SK-N-SH (cell line): ENCODE measurements around the gene VASN.

ENCODE experiments used
- ELF1 ChIP-seq: IDR thresholded peaks from 2 replicates; pipeline ENCODE4 v1.4.0; 2012
- EP300 ChIP-seq, 2 experiments: IDR thresholded peaks; 2 replicates each; pipeline versions ENCODE4 v1.4.0 to v1.6.1; 2012; ENCODE audit warnings: borderline replicate concordance in 1 of 2, low read depth in 1 of 2, low read length in 1 of 2
- NFIC ChIP-seq: IDR thresholded peaks from 2 replicates; pipeline ENCODE4 v1.4.0; 2012; ENCODE audit warnings: borderline replicate concordance
- RAD21 ChIP-seq: IDR thresholded peaks from 2 replicates; pipeline ENCODE4 v1.6.1; 2012; ENCODE audit warnings: mild to moderate bottlenecking, low read length
- ZBTB33 ChIP-seq: IDR thresholded peaks from 2 replicates; pipeline ENCODE4 v1.4.0; 2012; ENCODE audit warnings: low read depth, borderline replicate concordance
- TF ChIP-seq, protein P1 (sequence below): fragments of 150-350 bp; IDR thresholded peaks from 2 replicates; pipeline ENCODE4 v1.6.1; 2017; ENCODE audit warnings: antibody characterized with exemption, low read length, low read depth, borderline replicate concordance
- TF ChIP-seq, protein P2 (sequence below): fragments of 200-600 bp; sonication (generic); IDR thresholded peaks from 2 replicates; pipeline ENCODE4 v1.6.1; 2017; ENCODE audit warnings: antibody characterized with exemption, mild to moderate bottlenecking, moderate library complexity

DNA sequence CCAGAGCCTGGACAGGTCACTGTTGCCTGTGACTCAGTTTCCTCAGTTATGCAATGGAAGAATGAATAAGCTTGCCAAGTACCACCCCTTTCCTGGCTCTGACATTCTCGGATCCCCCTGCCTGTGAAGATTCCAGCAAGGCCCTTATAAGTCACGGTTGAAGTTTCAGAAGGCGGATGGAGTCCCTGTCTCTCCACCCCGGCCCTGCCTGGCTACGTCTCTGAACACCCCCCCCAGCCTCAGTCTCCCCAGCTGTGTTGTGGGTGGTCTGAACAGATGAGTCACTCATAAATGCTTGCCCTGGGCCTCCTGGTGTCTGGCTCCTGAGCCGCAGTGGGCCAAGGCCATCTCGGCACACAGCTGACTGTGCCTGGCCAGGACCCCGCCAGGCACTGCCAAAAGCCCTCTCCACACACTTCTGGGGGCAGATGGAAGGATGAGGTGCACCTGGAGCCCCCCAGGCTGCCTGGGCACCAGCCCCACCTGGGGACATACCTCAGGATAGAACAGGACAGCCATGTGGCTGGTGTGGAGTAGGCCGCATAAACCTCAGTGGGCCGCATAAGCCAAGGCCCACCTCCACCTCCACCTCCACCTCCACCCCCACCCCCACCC lies 15.4 kb downstream of the VASN start:
- TF ChIP-seq, protein P1, sequence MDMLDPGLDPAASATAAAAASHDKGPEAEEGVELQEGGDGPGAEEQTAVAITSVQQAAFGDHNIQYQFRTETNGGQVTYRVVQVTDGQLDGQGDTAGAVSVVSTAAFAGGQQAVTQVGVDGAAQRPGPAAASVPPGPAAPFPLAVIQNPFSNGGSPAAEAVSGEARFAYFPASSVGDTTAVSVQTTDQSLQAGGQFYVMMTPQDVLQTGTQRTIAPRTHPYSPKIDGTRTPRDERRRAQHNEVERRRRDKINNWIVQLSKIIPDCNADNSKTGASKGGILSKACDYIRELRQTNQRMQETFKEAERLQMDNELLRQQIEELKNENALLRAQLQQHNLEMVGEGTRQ = no peak
- no peak for TF ChIP-seq ZBTB33
- TF ChIP-seq, protein P2, sequence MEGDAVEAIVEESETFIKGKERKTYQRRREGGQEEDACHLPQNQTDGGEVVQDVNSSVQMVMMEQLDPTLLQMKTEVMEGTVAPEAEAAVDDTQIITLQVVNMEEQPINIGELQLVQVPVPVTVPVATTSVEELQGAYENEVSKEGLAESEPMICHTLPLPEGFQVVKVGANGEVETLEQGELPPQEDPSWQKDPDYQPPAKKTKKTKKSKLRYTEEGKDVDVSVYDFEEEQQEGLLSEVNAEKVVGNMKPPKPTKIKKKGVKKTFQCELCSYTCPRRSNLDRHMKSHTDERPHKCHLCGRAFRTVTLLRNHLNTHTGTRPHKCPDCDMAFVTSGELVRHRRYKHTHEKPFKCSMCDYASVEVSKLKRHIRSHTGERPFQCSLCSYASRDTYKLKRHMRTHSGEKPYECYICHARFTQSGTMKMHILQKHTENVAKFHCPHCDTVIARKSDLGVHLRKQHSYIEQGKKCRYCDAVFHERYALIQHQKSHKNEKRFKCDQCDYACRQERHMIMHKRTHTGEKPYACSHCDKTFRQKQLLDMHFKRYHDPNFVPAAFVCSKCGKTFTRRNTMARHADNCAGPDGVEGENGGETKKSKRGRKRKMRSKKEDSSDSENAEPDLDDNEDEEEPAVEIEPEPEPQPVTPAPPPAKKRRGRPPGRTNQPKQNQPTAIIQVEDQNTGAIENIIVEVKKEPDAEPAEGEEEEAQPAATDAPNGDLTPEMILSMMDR = no peak
- TF ChIP-seq EP300 (IDR thresholded peaks at IDR 0.05; ENCODE audit: borderline replicate concordance in 1 of 2, low read depth in 1 of 2, low read length in 1 of 2) = no peak
- TF ChIP-seq NFIC = no peak
- no peak for TF ChIP-seq RAD21
- TF ChIP-seq ELF1 = no peak
